H1 (cell line): Measurements from ENCODE around the gene SAP30. TPM values are rescaled to one million over a fixed set of nuclear protein-coding genes. Genes with fewer than 3 reads are reported as not detected.

Source experiments
- CTCF ChIA-PET: fragments of 300-600 bp; sonication (Branson Sonifier 250); formaldehyde crosslinking; loops from one replicate; lab custom pipeline; 2021; ENCODE audit not compliant: partially characterized antibody; lab: Charles Lee
- POLR2A ChIA-PET: fragments of 300-600 bp; sonication (Branson Sonifier 250); formaldehyde crosslinking; loops from one replicate; lab custom pipeline; 2021; ENCODE audit warnings: inconsistent platforms; ENCODE audit not compliant: partially characterized antibody; lab: Charles Lee
- DNase-seq, 2 experiments: peaks; one replicate each; pipeline versions ENCODE4 v3.0.0 to v3.0.0-alpha.2; 2010 to 2022; ENCODE audit warnings: low spot score in 2 of 2, low read depth in 1 of 2, mixed read lengths in 1 of 2
- FAIRE-seq: peaks from 2 replicates; lab custom pipeline; 2011; peaks lifted over from hg19 to GRCh38; lab: Jason Lieb, UNC
- H2AFZ ChIP-seq: 2 replicates; pipeline ENCODE4 v1.8.1; 2012; ENCODE audit warnings: low read length, inconsistent platforms
- H2AK5ac ChIP-seq: 2 replicates; pipeline ENCODE4 v1.6.1; 2013; ENCODE audit warnings: low read depth, low read length
- H2BK120ac ChIP-seq: replicated peaks from 2 replicates; pipeline ENCODE3; 2013; ENCODE audit warnings: low read depth, low read length, inconsistent platforms
- H2BK12ac ChIP-seq: 2 replicates; pipeline ENCODE4 v1.6.1; 2013; ENCODE audit warnings: low read depth, low read length
- H2BK15ac ChIP-seq: 2 replicates; pipeline ENCODE4 v1.6.1; 2013; ENCODE audit warnings: low read length
- H2BK20ac ChIP-seq: 2 replicates; pipeline ENCODE4 v1.6.1; 2013; ENCODE audit warnings: low read length
- H2BK5ac ChIP-seq: 2 replicates; pipeline ENCODE4 v1.6.1; 2013; ENCODE audit warnings: low read depth, low read length
- H3K14ac ChIP-seq: 2 replicates; pipeline ENCODE4 v1.6.1; 2013; ENCODE audit warnings: inconsistent platforms; ENCODE audit not compliant: insufficient read length
- H3K18ac ChIP-seq: 2 replicates; pipeline ENCODE4 v1.6.1; 2013; ENCODE audit warnings: low read length; ENCODE audit errors: extremely low read depth
- H3K23ac ChIP-seq: 2 replicates; pipeline ENCODE4 v1.6.1; 2013; ENCODE audit warnings: inconsistent platforms; ENCODE audit not compliant: insufficient read length
- H3K23me2 ChIP-seq: 2 replicates; pipeline ENCODE4 v1.6.1; 2013; ENCODE audit warnings: low read depth, low read length
- H3K27ac ChIP-seq: 2 replicates; pipeline ENCODE4 v1.6.1; 2011; ENCODE audit warnings: low read depth, low read length, inconsistent platforms
- H3K27me3 ChIP-seq, 4 experiments: replicated peaks in 1 of 4; 1 replicate in 1 of 4; 2 replicates in 3 of 4; pipeline versions ENCODE4 v1.6.1 to v1.8.1; 2011 to 2013; ENCODE audit warnings: low read length in 3 of 4, mild to moderate bottlenecking in 3 of 4, inconsistent platforms in 2 of 4, mixed read lengths in 2 of 4, moderate library complexity in 1 of 4; ENCODE audit not compliant: control insufficient read depth in 3 of 4, insufficient read depth in 3 of 4; ENCODE audit errors: extremely low read depth in 1 of 4
- H3K36me3 ChIP-seq, 4 experiments: 2 replicates each; pipeline versions ENCODE4 v1.6.1 to v1.8.1; 2011 to 2013; ENCODE audit warnings: mild to moderate bottlenecking in 4 of 4, low read length in 3 of 4, moderate library complexity in 2 of 4, control low read depth in 1 of 4, inconsistent platforms in 1 of 4; ENCODE audit not compliant: insufficient read depth in 4 of 4, control insufficient read depth in 2 of 4
- H3K4ac ChIP-seq: replicated peaks from 2 replicates; pipeline ENCODE3; 2013; ENCODE audit warnings: low read length, low read depth, mixed read lengths, inconsistent platforms; ENCODE audit not compliant: insufficient read length
- H3K4me1 ChIP-seq, 4 experiments: replicated peaks in 1 of 4; 1 replicate in 1 of 4; 2 replicates in 3 of 4; pipeline versions ENCODE4 v1.6.1 to v1.8.1; 2011 to 2013; ENCODE audit warnings: low read length in 3 of 4, inconsistent platforms in 2 of 4, mixed read lengths in 1 of 4; ENCODE audit not compliant: insufficient read depth in 4 of 4, control insufficient read depth in 3 of 4
- H3K4me2 ChIP-seq, 2 experiments: 2 replicates each; pipeline versions ENCODE4 v1.6.1 to v1.8.1; 2011 to 2013; ENCODE audit warnings: low read depth in 2 of 2, low read length in 2 of 2, control low read depth in 1 of 2, inconsistent platforms in 1 of 2, mild to moderate bottlenecking in 1 of 2; ENCODE audit not compliant: insufficient read depth in 1 of 2
- H3K4me3 ChIP-seq, 4 experiments: fragments of 200-600, 300-600 bp in 1 of 4; sonication (generic), shearing (Covaris generic), sonication (Bioruptor Twin) in 1 of 4; 2 replicates each; pipeline versions ENCODE4 v1.5.1 to v1.8.1; 2011 to 2016; ENCODE audit warnings: low read length in 4 of 4, low read depth in 3 of 4, control low read depth in 2 of 4, inconsistent platforms in 2 of 4, mild to moderate bottlenecking in 2 of 4, mixed read lengths in 1 of 4, moderate library complexity in 1 of 4; ENCODE audit not compliant: insufficient read depth in 2 of 4; ENCODE audit errors: extremely low read depth in 1 of 4
- H3K56ac ChIP-seq: replicated peaks from 2 replicates; pipeline ENCODE3; 2013; ENCODE audit warnings: low read depth, mild to moderate bottlenecking, mixed read lengths, low read length, inconsistent platforms; ENCODE audit not compliant: insufficient read length
- H3K79me1 ChIP-seq: 2 replicates; pipeline ENCODE4 v1.6.1; 2013; ENCODE audit warnings: low read depth, low read length, control low read depth
- H3K79me2 ChIP-seq, 2 experiments: 2 replicates each; pipeline versions ENCODE4 v1.6.1 to v1.8.1; 2012 to 2013; ENCODE audit warnings: low read length in 2 of 2, mild to moderate bottlenecking in 2 of 2, inconsistent platforms in 1 of 2; ENCODE audit not compliant: insufficient read depth in 2 of 2, control insufficient read depth in 1 of 2
- H3K9ac ChIP-seq, 4 experiments: replicated peaks in 1 of 4; 1 replicate in 1 of 4; 2 replicates in 3 of 4; pipeline versions ENCODE4 v1.6.1 to v1.8.1; 2011 to 2013; ENCODE audit warnings: low read depth in 3 of 4, low read length in 3 of 4, control low read depth in 2 of 4, mild to moderate bottlenecking in 2 of 4, moderate library complexity in 2 of 4, inconsistent platforms in 1 of 4; ENCODE audit errors: extremely low read depth in 1 of 4
- H3K9me3 ChIP-seq, 2 experiments: 2 replicates each; pipeline versions ENCODE4 v1.6.1 to v1.8.1; 2012 to 2013; ENCODE audit warnings: mild to moderate bottlenecking in 2 of 2, moderate library complexity in 2 of 2, control low read depth in 1 of 2, inconsistent platforms in 1 of 2, low read depth in 1 of 2, low read length in 1 of 2, mixed read lengths in 1 of 2; ENCODE audit not compliant: insufficient read depth in 2 of 2
- H4K20me1 ChIP-seq, 2 experiments: replicated peaks in 1 of 2; 2 replicates each; pipeline versions ENCODE3 to v1.8.1; 2011 to 2013; ENCODE audit warnings: inconsistent platforms in 2 of 2, low read length in 2 of 2, mild to moderate bottlenecking in 1 of 2; ENCODE audit not compliant: insufficient read depth in 2 of 2, control insufficient read depth in 1 of 2
- H4K5ac ChIP-seq: 2 replicates; pipeline ENCODE4 v1.6.1; 2013; ENCODE audit warnings: low read length, low read depth, mixed read lengths, inconsistent platforms; ENCODE audit not compliant: insufficient read length
- H4K8ac ChIP-seq: 2 replicates; pipeline ENCODE4 v1.8.0; 2013; ENCODE audit warnings: mild to moderate bottlenecking, moderate library complexity, low read length, inconsistent platforms; ENCODE audit not compliant: insufficient read depth; ENCODE audit errors: extremely low read depth
- H4K91ac ChIP-seq: replicated peaks from 2 replicates; pipeline ENCODE3; 2013; ENCODE audit warnings: low read length, mixed read lengths, inconsistent platforms; ENCODE audit not compliant: insufficient read length
- CHD1 ChIP-seq: IDR thresholded peaks from 2 replicates; pipeline ENCODE4 v1.6.1; 2012; ENCODE audit warnings: low read depth, low read length, improper control_type of control experiment
- HDAC2 ChIP-seq, 2 experiments: fragments of 300-600 bp in 1 of 2; sonication (generic) in 1 of 2; IDR thresholded peaks; 2 replicates each; pipeline ENCODE4 v1.6.1; 2011 to 2012; ENCODE audit warnings: low read depth in 2 of 2, low read length in 2 of 2, mild to moderate bottlenecking in 2 of 2, moderate library complexity in 2 of 2, borderline replicate concordance in 1 of 2, inconsistent platforms in 1 of 2
- KDM5A ChIP-seq: fragments of 200-600 bp; IDR thresholded peaks from 2 replicates; pipeline ENCODE4 v1.7.1; 2012; ENCODE audit warnings: mild to moderate bottlenecking, low read length, inconsistent platforms, mixed read lengths
- NRF1 ChIP-seq: IDR thresholded peaks from 2 replicates; pipeline ENCODE4 v1.6.1; 2011; ENCODE audit warnings: mild to moderate bottlenecking, low read depth, low read length, improper control_type of control experiment
- POLR2AphosphoS5 ChIP-seq: IDR thresholded peaks from 2 replicates; pipeline ENCODE4 v1.6.1; 2011; ENCODE audit warnings: low read depth, low read length
- SAP30 ChIP-seq: fragments of 300-600 bp; sonication (generic); IDR thresholded peaks from 2 replicates; pipeline ENCODE4 v1.7.1; 2012; ENCODE audit warnings: low read length, moderate library complexity, mild to moderate bottlenecking, inconsistent platforms; ENCODE audit not compliant: insufficient read depth, insufficient replicate concordance
- SP2 ChIP-seq: IDR thresholded peaks from 2 replicates; pipeline ENCODE4 v1.6.1; 2012; ENCODE audit warnings: mild to moderate bottlenecking, low read length, inconsistent platforms
- SRF ChIP-seq: IDR thresholded peaks from 2 replicates; pipeline ENCODE4 v1.6.1; 2011; ENCODE audit warnings: mild to moderate bottlenecking, low read depth, low read length, moderate library complexity
- TEAD4 ChIP-seq: IDR thresholded peaks from 2 replicates; pipeline ENCODE4 v1.6.1; 2012; ENCODE audit warnings: low read depth, low read length, inconsistent platforms, mixed read lengths
- USF2 ChIP-seq: IDR thresholded peaks from 2 replicates; pipeline ENCODE4 v1.6.1; 2011; ENCODE audit warnings: low read length, improper control_type of control experiment
- ZNF274 ChIP-seq: IDR thresholded peaks from 2 replicates; pipeline ENCODE4 v1.7.0; 2012; ENCODE audit warnings: low read length, borderline replicate concordance; ENCODE audit errors: extremely low read depth
- whole genome bisulfite sequencing, 2 experiments: shearing (Covaris generic) in 1 of 2; methylation state at CpG; one replicate each; pipeline versions ENCODE4 v1.1.6 to v1.1.7; 2013 to 2015; ENCODE audit warnings: low lambda C conversion rate in 2 of 2, mixed read lengths in 2 of 2, inconsistent platforms in 1 of 2, low coverage in 1 of 2, missing lambda C conversion rate in 1 of 2; ENCODE audit not compliant: insufficient replicate concordance in 2 of 2, insufficient coverage in 1 of 2, insufficient read length in 1 of 2; ENCODE audit errors: extremely low coverage in 1 of 2, missing lambda C conversion rate in 1 of 2; 5-methylcytosine and 5-hydroxymethylcytosine counted together
- polyA plus RNA-seq, 7 experiments: library from polyadenylated mRNA; depleted of rRNA in 3 of 7; stranded (reverse) in 5 of 7; unstranded in 2 of 7; fragments of >200 nt in 5 of 7; fragments of 200-250 nt in 2 of 7; gene quantifications; 1 replicate in 5 of 7; 2 replicates in 1 of 7; 4 replicates in 1 of 7; pipeline versions ENCODE4 v1.2.1 to v1.2.3, GENCODE V29; 2011 to 2013; ENCODE audit warnings: missing spikeins in 2 of 7, mixed read lengths in 2 of 7
- total RNA-seq: library from RNA; stranded (reverse); fragmentation: NEBNext Ultra II Directional; extraction: Animal tissue kit (Norgen Biotek cat#: 25700); gene quantifications from 2 replicates; pipeline ENCODE4 v1.2.1, GENCODE V29; 2021
- TF ChIP-seq, protein P1 (sequence below): IDR thresholded peaks from 2 replicates; pipeline ENCODE4 v1.6.1; 2012; ENCODE audit warnings: inconsistent platforms

Gene SAP30
- total and polyA plus RNA-seq, 2 of the 8 experiments (the other 6 are each of a cell fraction or from before 2014, with no cell fraction given): 7.7 to 21.1 TPM

GRCh38 chr4:173382349-173382748 lies 11.6 kb downstream of the SAP30 start:
- FAIRE-seq: no peak
- TF ChIP-seq SAP30: no peak
- no peak for TF ChIP-seq KDM5A
- no peak for TF ChIP-seq TEAD4
- TF ChIP-seq POLR2AphosphoS5: no peak
- TF ChIP-seq SP2: no peak
- TF ChIP-seq SRF: no peak
- TF ChIP-seq HDAC2 (IDR thresholded peaks at IDR 0.05; ENCODE audit: borderline replicate concordance in 1 of 2, low read depth in 2 of 2, low read length in 2 of 2): no peak
- no peak for TF ChIP-seq CHD1
- no peak for TF ChIP-seq NRF1
- TF ChIP-seq ZNF274: no peak
- TF ChIP-seq, protein P1, sequence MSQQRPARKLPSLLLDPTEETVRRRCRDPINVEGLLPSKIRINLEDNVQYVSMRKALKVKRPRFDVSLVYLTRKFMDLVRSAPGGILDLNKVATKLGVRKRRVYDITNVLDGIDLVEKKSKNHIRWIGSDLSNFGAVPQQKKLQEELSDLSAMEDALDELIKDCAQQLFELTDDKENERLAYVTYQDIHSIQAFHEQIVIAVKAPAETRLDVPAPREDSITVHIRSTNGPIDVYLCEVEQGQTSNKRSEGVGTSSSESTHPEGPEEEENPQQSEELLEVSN: no peak
- no peak for TF ChIP-seq USF2

More at GRCh38 chr4:173382349-173382748, 11.6 kb downstream of the SAP30 start:
- H3K23me2 ChIP-seq: no peaks in the 10 kb centered on the region
- no peak overlapping the region for H2AK5ac ChIP-seq
- no peaks in the 10 kb centered on the region for H3K4me1 ChIP-seq
- no peak overlapping the region for H3K4me3 ChIP-seq
- no peak overlapping the region for H3K4me2 ChIP-seq
- H4K8ac ChIP-seq: no peak overlapping the region
- H3K4ac ChIP-seq: no peak overlapping the region
- H3K18ac ChIP-seq: no peak overlapping the region
- no peak overlapping the region for H2BK15ac ChIP-seq
- no peak overlapping the region for H4K5ac ChIP-seq
- H4K20me1 ChIP-seq: peaks cover 0 to 2% of the 10 kb centered on the region in 2 experiments
- no peak overlapping the region for H2BK120ac ChIP-seq
- no peaks in the 10 kb centered on the region for H3K9me3 ChIP-seq
- no peak overlapping the region for H3K23ac ChIP-seq
- ChIA-PET POLR2A (interaction anchor here (1.5 kb wide), 1 partner anchor 48 kb away, joined by 6 read pairs; no protein-coding TSS in a partner anchor), CTCF (interaction anchor here (0.7 to 1.8 kb wide), 3 partner anchors 15 to 80 kb away, joined by 3 to 8 read pairs (median 4); no protein-coding TSS in a partner anchor)
- H2AFZ ChIP-seq: no peak overlapping the region
- no peaks in the 10 kb centered on the region for H3K36me3 ChIP-seq
- no peak overlapping the region for H2BK5ac ChIP-seq
- 86% methylated on average over 4 of the region's 4 CpGs; no CpG with 5 or more reads in 1 of the 2 experiments for WGBS, 2 experiments
- H3K14ac ChIP-seq: no peak overlapping the region
- H3K56ac ChIP-seq: no peak overlapping the region
- no peak overlapping the region for H3K9ac ChIP-seq
- no peak overlapping the region for H3K27ac ChIP-seq
- peaks cover 0 to 2% (median 0%) of the 10 kb centered on the region in 4 experiments; a peak in 1 of 7 replicates for H3K27me3 ChIP-seq
- no peak overlapping the region for H2BK12ac ChIP-seq
- no peak for DNase-seq
- H3K79me1 ChIP-seq: no peaks in the 10 kb centered on the region
- H4K91ac ChIP-seq: no peak overlapping the region
- H3K79me2 ChIP-seq: no peaks in the 10 kb centered on the region
- H2BK20ac ChIP-seq: no peak overlapping the region
